IMR-90 (cell line): ENCODE measurements around the gene MOB3B.

Source experiments
- CEBPB ChIP-seq: IDR thresholded peaks from 2 replicates; pipeline ENCODE4 v1.6.1; 2012; ENCODE audit warnings: low read depth, low read length, improper control_type of control experiment
- FOS ChIP-seq: fragments of 150-350 bp; IDR thresholded peaks from 2 replicates; pipeline ENCODE4 v1.6.1; 2016; ENCODE audit warnings: low read depth, low read length
- MAFK ChIP-seq: IDR thresholded peaks from 2 replicates; pipeline ENCODE4 v1.6.1; 2012; ENCODE audit warnings: low read depth, low read length, improper control_type of control experiment
- NFE2L2 ChIP-seq: fragments of 150-350 bp; IDR thresholded peaks from 2 replicates; pipeline ENCODE4 v1.6.1; 2016; ENCODE audit warnings: low read depth, mild to moderate bottlenecking, low read length
- POLR2A ChIP-seq: IDR thresholded peaks from 2 replicates; pipeline ENCODE4 v1.6.1; 2012; ENCODE audit warnings: mild to moderate bottlenecking, low read depth, low read length
- RFX5 ChIP-seq: IDR thresholded peaks from 2 replicates; pipeline ENCODE4 v1.8.0; 2012; ENCODE audit warnings: low read depth, mild to moderate bottlenecking, low read length, moderate library complexity
- SMC3 ChIP-seq: fragments of 150-350 bp; IDR thresholded peaks from 2 replicates; pipeline ENCODE4 v1.6.1; 2016; ENCODE audit warnings: low read depth, mild to moderate bottlenecking, antibody characterized with exemption, low read length, moderate library complexity
- TF ChIP-seq, protein P1 (sequence below): conservative IDR thresholded peaks from 2 replicates; pipeline ENCODE4 v1.5.1; 2012; ENCODE audit warnings: mild to moderate bottlenecking, low read depth, low read length, improper control_type of control experiment
- TF ChIP-seq, protein P2 (sequence below): fragments of 150-350 bp; IDR thresholded peaks from 2 replicates; pipeline ENCODE4 v1.6.1; 2017; ENCODE audit warnings: mild to moderate bottlenecking, antibody characterized with exemption, low read length, low read depth

DNA sequence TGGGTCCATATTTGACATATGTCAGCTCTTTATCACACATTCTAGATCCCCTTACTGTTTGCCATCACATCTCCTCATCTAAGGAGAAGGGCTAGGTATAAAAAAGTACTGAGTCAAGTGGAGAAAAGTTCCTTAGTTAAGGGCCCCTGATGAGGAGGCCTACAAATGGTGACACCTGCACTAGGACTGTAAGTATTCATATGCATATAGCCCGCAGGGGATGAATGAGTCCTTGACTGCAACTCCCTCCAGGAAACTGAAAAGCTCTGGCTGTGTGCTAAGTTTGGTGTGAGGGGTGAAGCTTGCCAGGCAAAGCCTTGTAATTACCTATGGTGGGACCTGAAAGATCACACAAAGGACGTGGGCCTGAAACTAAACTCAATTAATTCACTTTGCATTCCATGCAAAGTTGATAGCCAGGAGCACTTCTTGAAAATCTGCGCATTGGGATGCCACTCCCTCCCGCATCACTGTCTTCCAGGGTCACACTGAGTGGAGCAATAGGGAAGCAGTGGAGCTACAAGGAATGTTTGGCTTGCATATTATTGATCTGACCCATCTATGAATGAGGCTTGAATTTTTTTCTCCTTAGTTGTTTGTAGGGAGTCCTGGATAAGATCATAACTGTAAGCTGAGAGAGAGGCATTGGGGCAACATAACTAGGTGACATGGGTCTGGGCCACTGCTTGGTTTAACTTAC is 220.8 kb downstream of the MOB3B start:
- TF ChIP-seq, protein P1, sequence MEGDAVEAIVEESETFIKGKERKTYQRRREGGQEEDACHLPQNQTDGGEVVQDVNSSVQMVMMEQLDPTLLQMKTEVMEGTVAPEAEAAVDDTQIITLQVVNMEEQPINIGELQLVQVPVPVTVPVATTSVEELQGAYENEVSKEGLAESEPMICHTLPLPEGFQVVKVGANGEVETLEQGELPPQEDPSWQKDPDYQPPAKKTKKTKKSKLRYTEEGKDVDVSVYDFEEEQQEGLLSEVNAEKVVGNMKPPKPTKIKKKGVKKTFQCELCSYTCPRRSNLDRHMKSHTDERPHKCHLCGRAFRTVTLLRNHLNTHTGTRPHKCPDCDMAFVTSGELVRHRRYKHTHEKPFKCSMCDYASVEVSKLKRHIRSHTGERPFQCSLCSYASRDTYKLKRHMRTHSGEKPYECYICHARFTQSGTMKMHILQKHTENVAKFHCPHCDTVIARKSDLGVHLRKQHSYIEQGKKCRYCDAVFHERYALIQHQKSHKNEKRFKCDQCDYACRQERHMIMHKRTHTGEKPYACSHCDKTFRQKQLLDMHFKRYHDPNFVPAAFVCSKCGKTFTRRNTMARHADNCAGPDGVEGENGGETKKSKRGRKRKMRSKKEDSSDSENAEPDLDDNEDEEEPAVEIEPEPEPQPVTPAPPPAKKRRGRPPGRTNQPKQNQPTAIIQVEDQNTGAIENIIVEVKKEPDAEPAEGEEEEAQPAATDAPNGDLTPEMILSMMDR: no peak
- TF ChIP-seq NFE2L2 (no peak), RFX5 (no peak), POLR2A (no peak), CEBPB (no peak), SMC3 (no peak), FOS (no peak), MAFK (no peak)
- TF ChIP-seq, protein P2, sequence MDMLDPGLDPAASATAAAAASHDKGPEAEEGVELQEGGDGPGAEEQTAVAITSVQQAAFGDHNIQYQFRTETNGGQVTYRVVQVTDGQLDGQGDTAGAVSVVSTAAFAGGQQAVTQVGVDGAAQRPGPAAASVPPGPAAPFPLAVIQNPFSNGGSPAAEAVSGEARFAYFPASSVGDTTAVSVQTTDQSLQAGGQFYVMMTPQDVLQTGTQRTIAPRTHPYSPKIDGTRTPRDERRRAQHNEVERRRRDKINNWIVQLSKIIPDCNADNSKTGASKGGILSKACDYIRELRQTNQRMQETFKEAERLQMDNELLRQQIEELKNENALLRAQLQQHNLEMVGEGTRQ: no peak
